Caki2 (cell line): ENCODE data around the gene ZCCHC24. TPM values are rescaled to one million over a fixed set of nuclear protein-coding genes. Genes with fewer than 3 reads are reported as not detected.
"Not testable (repeated sequence)": the region's sequence is repeated elsewhere in the genome, so short reads cannot be mapped to it uniquely, and the experiment has no call there.

Source experiments
- DNase-seq: peaks from one replicate; pipeline ENCODE4 v3.0.0-alpha.2; 2015; ENCODE audit warnings: low read depth
- in situ Hi-C: cut with HindIII; loops from 2 replicates; pipeline ENCODE4 v1.10.0; 2016; ENCODE audit warnings: low sequenced_read_pairs, low pct_unique_long_range_greater_than_20kb, mixed read lengths
- total RNA-seq: library from RNA; depleted of rRNA; stranded (reverse); fragments of >200 nt; shearing (Covaris generic); gene quantifications from 2 replicates; pipeline ENCODE4 v1.2.3, GENCODE V29; 2014; ENCODE audit warnings: low replicate concordance; rRNA removed

Gene ZCCHC24
- total RNA-seq, 1 experiment from 2014 or later = 5.7 TPM

DNA sequence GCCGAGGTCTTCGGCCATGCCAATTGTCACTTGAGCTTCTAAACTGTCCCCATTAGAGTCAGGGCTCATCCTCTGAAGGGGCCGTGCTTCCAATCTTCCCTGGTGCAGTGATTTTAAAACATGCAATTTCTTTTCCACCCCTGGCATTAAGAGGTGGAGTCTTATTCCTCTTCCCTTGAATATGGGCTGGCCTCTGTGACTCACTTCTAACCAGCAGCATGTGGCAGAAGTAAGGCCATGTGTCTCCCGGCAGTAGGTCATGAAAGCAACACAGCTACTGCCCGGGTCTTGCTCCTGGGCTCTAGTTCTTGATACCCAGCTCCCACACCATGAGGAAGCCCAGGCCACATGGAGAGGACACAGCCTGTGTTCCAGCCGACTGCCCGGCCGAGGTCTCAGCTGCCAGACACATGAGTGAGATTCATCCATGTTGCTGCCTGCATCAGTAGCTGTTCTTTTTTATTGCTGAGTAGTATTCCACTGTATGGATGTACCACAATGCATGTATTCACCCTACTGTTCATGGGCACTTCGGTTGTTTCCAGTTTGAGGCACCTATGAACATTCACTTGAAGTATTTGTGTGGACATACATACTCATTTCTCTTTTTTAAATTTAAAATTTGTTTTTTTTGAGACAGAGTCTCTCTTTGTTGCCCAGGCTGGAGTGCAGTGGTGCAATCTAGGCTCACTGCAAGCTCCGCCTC, 112.7 kb downstream of the ZCCHC24 start:
- in situ Hi-C loops = not testable (repeated sequence)

More for the DNA sequence above, 112.7 kb downstream of the ZCCHC24 start:
- DNase-seq = not testable (repeated sequence)

Other genes with a start within 250 kb of the ZCCHC24 start
- 85.8 and 124 TPM in 2 replicates for gene PPIF, start 98.2 kb downstream of the ZCCHC24 start, total RNA-seq
- 0.09 and 0.24 TPM in 2 replicates for gene EIF5AL1, start 66.9 kb upstream of the ZCCHC24 start, total RNA-seq
- gene SFTPA2, start 114.8 kb upstream of the ZCCHC24 start, total RNA-seq = not detected in 2 replicates
- not detected in 2 replicates for gene SFTPA1, start 165.3 kb upstream of the ZCCHC24 start, total RNA-seq